Measurements from ENCODE around the gene RPL29.

The RPL29 gene

GRCh38 chr3:52007291-52007690, 11.6 kb upstream of the RPL29 start:
- no peaks in the 10 kb centered on the region for H3K79me2 ChIP-seq (ENCODE audit: insufficient read depth, low read length)

GRCh38 chr3:52006820-52007133, 11.1 kb upstream of the RPL29 start:
- H3F3A ChIP-seq (ENCODE audit: insufficient read depth): no peaks in the 10 kb centered on the region
- no peak overlapping the region for H3K4me2 ChIP-seq (ENCODE audit: low read depth, low read length, poor library complexity, severe bottlenecking)
- no peak for TF ChIP-seq CTCF (IDR thresholded peaks at IDR 0.05; ENCODE audit: insufficient read depth, low read length, poor library complexity, severe bottlenecking)
- no peak for TF ChIP-seq EZH2phosphoT487 (conservative IDR thresholded peaks at IDR 0.05; ENCODE audit: low read length)
- no peaks in the 10 kb centered on the region for H3K79me2 ChIP-seq (ENCODE audit: insufficient read depth, low read length)
- H3K9me2 ChIP-seq (replicated peaks; ENCODE audit: insufficient read depth, low read length): no peaks in the 10 kb centered on the region
- H3K9ac ChIP-seq (ENCODE audit: low read length): no peak overlapping the region
- no peak overlapping the region for H3K4me3 ChIP-seq (ENCODE audit: insufficient read depth, low read length, poor library complexity, severe bottlenecking)
- no peaks in the 10 kb centered on the region for H3K36me3 ChIP-seq (ENCODE audit: low read length)
- no peaks in the 10 kb centered on the region for H3K27me3 ChIP-seq (ENCODE audit: low read length)
- no peak overlapping the region for H2AFZ ChIP-seq (ENCODE audit: low read depth, low read length, severe bottlenecking)
- no peaks in the 10 kb centered on the region for H4K20me1 ChIP-seq (ENCODE audit: low read depth, low read length)
- no peak overlapping the region for H3K27ac ChIP-seq (ENCODE audit: low read depth, low read length)
- H3K9me3 ChIP-seq (ENCODE audit: insufficient read depth, low read length): no peaks in the 10 kb centered on the region

More at GRCh38 chr3:52007291-52007690, 11.6 kb upstream of the RPL29 start:
- no peak overlapping the region for H3K4me2 ChIP-seq (ENCODE audit: low read depth, low read length, poor library complexity, severe bottlenecking)
- H3F3A ChIP-seq (ENCODE audit: insufficient read depth): no peaks in the 10 kb centered on the region
- no peaks in the 10 kb centered on the region for H3K9me3 ChIP-seq (ENCODE audit: insufficient read depth, low read length)
- H3K4me3 ChIP-seq (ENCODE audit: insufficient read depth, low read length, poor library complexity, severe bottlenecking): no peak overlapping the region
- H4K20me1 ChIP-seq (ENCODE audit: low read depth, low read length): no peaks in the 10 kb centered on the region
- H3K27ac ChIP-seq (ENCODE audit: low read depth, low read length): no peak overlapping the region
- H3K27me3 ChIP-seq (ENCODE audit: low read length): no peaks in the 10 kb centered on the region
- no peak overlapping the region for H3K9ac ChIP-seq (ENCODE audit: low read length)
- H3K9me2 ChIP-seq (replicated peaks; ENCODE audit: insufficient read depth, low read length): no peaks in the 10 kb centered on the region
- H2AFZ ChIP-seq (ENCODE audit: low read depth, low read length, severe bottlenecking): no peak overlapping the region
- TF ChIP-seq EZH2phosphoT487 (conservative IDR thresholded peaks at IDR 0.05; ENCODE audit: low read length) (no peak), CTCF (IDR thresholded peaks at IDR 0.05; ENCODE audit: insufficient read depth, low read length, poor library complexity, severe bottlenecking) (no peak)
- no peaks in the 10 kb centered on the region for H3K36me3 ChIP-seq (ENCODE audit: low read length)

GRCh38 chr3:52006017-52006819, 10.5 kb upstream of the RPL29 start:
- Histone ChIP-seq H3K9me2 (replicated peaks; ENCODE audit: insufficient read depth, low read length) (no peaks in the 10 kb centered on the region), H3K4me2 (ENCODE audit: low read depth, low read length, poor library complexity, severe bottlenecking) (no peak overlapping the region), H3K9me3 (ENCODE audit: insufficient read depth, low read length) (no peaks in the 10 kb centered on the region), H3K4me3 (ENCODE audit: insufficient read depth, low read length, poor library complexity, severe bottlenecking) (no peak overlapping the region), H3K9ac (ENCODE audit: low read length) (no peak overlapping the region), H3F3A (ENCODE audit: insufficient read depth) (no peaks in the 10 kb centered on the region), H3K79me2 (ENCODE audit: insufficient read depth, low read length) (no peaks in the 10 kb centered on the region), H2AFZ (ENCODE audit: low read depth, low read length, severe bottlenecking) (no peak overlapping the region), H3K27ac (ENCODE audit: low read depth, low read length) (no peak overlapping the region), H3K36me3 (ENCODE audit: low read length) (no peaks in the 10 kb centered on the region), H3K27me3 (ENCODE audit: low read length) (no peaks in the 10 kb centered on the region), H4K20me1 (ENCODE audit: low read depth, low read length) (no peaks in the 10 kb centered on the region)
- TF ChIP-seq CTCF (IDR thresholded peaks at IDR 0.05; ENCODE audit: insufficient read depth, low read length, poor library complexity, severe bottlenecking) (no peak), EZH2phosphoT487 (conservative IDR thresholded peaks at IDR 0.05; ENCODE audit: low read length) (no peak)

Measured in SU-DHL-6 (cell line).